HG03565 (cell line): ENCODE results near the gene IGF2.
"Not testable (repeated sequence)": the region's sequence is repeated elsewhere in the genome, so short reads cannot be mapped to it uniquely, and the experiment has no call there.

Source experiments
- ATAC-seq: cut with Tn5 transposase; IDR thresholded peaks from one replicate; pipeline ENCODE4 v1.9.1; 2021; ENCODE audit warnings: mild to moderate bottlenecking, moderate library complexity; ENCODE audit not compliant: unreplicated experiment

The IGF2 gene

GRCh38 chr11:2124736-2125484 is 14.3 kb downstream of the IGF2 start:
- not testable (repeated sequence) for ATAC-seq

DNA sequence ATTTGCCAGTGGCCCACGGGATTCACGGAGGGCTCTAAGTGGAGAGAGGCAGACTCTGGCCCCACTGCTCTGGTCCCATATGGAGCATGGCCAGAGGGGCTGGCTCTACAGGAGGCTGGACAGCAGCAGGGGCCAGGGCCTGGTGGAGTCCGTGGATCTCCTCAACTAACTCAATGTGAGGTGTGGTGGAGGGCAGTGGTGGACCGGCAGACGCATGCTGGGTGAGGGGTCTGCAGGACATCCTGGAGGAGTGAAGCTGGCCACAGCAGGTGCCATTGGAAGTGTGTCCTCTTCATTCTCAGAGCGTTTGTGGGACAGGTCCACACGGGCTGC is 15.6 kb downstream of the IGF2 start:
- no peak for ATAC-seq

DNA sequence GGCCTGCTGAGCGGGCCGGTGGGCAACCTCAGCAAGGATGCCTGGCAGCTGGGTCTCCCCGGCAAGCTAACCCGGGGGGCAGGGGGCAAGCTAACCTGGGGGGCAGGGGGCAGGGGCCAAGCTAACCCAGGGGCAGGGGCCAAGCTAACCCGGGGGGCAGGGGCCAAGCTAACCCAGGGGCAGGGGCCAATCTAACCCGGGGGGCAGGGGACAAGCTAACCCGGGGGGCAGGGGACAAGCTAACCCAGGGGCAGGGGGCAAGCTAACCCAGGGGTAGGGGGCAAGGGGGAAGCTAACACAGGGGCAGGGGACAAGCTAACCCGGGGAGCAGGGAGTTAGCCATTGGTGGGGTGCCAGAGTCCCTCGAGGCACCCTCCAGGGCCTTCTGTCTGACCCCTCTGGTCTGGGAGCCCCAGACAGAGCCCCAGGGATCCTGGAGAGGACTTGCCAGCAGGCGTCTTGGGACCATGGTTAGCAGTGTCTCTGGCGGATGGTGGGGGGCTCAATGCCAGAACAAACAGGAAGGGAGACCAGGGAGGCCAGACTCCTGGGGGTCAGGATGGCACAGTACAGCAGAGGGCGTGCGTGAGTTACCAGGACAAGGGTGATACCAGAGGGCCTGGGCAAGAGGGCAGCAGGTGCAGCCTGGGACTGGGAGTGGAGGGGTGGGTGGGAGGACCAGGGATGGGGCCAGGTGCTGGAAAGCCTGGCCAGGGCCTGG is 16.1 kb downstream of the IGF2 start:
- ATAC-seq: no peak

- ATAC-seq: no peak
Measured at GRCh38 chr11:2122222-2122906, 16.8 kb downstream of the IGF2 start.

DNA sequence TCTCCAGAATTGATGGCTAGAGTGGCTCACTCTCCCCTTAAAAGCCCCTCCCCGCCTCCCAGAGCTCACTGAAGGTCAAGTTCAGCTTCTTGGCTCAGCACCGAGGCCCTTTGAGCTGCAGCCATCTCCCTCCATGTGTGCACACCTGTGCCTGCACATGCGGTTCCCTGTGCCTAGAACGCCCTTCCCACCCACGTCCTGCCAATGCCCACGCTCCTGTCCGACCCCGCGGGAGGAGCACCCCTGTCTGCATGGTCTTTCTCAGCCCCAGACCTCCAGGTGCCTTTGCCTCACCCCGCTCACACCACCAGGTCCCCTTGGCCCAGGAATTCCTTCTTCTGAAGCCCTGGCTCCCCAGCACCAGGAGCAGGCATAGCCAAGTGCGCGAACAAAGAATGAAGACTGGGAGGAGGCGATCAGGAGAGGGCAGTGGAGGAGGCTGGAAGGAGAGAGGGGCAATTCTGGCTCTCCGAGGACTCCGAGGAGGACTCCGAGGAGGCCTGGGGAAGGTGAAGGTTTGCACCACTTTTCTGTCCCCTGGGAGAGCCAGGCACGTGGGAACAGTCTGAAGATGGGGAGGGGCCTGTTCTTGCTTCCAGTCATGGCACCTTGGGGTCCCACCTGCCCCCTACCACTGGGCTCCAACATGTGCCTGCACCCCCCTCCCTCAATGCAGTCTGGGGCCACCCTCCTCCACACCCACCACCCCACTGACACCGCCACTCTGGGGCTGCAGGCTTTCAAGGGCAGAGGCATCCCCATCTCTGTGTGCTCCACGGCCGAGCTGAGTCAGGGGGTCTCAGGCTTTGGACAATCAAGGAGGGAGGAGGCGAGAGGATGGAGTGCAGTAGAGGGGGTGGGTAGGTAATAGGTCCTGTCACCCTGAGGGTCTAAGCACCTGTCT is 17.7 kb downstream of the IGF2 start:
- ATAC-seq: no peak

GRCh38 chr11:2120359-2121100 is 18.7 kb downstream of the IGF2 start:
- no peak for ATAC-seq

DNA sequence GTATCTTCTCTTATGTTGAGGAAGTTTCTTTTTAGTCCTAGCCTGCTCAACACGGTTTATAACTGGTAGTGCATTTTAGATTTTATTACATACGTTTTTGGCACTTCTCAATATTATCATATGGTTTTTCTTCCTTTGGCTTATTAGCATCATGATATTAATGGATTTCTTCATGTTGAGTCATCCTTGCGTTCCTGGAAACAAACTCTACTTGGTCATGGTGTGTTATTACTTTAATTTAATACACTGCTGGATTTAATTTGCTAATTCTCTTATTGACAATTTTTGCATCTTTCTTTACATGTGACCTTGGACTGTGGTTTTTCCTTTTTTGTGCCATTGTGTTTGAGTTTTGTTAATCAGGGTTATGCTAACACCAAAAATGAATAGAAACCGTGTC is 20.5 kb downstream of the IGF2 start:
- no peak for ATAC-seq

DNA sequence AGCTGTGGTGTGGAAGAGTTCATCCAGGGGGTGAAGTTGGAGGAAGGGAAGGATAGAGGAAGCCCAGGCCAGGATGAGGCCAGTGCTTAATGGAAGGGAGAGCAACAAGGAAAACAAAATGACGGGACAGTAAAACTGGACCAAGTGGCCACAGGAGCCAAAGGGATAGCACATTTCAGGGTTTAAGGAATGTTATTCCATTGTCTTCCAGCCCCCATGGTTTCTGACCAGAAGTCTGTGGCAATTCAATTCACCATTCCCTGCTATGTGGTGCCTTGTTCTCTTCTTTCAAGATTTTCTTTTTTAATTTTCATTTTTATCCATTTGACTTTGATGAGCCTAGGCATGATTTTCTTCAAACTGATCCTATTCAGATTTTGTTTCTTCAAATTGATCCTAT is 22.5 kb downstream of the IGF2 start:
- ATAC-seq: no peak

- ATAC-seq: no peak
Measured at GRCh38 chr11:2115308-2115707, 23.9 kb downstream of the IGF2 start.

DNA sequence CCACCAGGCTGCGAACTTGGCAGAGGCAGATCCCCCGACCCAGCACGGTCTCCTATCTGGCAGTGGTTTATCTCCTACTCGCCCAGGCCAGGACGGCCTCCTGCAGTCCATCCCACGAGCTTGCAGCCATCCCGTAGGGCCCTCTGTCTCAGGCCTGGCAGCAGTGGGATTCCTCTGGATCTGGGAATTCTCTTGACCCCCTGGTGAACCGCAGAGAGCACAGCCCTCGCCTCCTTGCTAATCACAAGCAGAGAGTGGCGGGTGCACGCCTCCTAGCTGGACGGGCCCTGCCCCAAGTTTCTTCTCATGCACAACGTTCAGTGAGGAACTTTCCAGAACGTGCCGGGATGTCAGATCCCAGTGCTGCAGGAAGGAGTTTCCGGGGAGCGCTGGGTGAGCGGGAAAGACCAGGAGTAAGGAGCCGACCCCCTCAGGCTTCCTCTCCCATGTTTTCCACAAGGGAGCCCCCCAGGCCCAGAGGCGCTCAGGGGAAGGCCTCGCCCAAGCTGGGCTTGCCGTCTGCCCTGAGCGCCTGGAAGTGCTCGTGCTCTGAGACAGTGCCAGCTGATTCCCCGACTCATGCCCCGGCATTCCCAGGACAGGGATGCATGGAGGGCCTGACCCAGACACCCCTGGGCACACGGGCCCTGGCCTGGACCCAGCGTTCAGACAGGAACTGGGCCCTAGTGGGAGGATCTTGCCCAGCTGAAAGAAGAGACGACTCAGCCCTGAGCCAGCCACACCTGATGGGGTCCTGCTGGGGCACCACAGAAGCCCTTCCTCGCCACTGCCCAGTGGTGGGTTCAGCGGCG is 24.6 kb downstream of the IGF2 start:
- ATAC-seq: no peak

DNA sequence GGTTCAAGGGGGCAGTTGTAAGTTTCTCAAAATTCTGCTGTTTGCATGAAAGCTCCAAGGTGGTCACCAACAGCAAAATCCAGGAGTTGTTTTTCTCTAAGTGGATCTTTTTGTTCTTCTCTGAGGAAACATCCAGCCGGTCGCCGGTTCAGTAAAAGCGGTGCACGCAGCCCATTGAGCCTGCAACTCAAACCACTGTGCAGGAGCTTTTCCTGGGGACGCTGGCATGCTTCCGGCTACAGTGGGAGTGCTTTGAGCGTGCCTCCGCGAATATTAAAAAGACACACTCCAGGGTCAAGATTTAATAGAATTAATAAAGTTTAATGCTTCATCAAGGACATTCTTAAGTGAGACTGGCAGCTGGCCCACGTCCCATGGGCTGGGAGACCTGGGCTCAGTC is 25.4 kb downstream of the IGF2 start:
- ATAC-seq: no peak

GRCh38 chr11:2110521-2110920 is 28.7 kb downstream of the IGF2 start:
- ATAC-seq: no peak

GRCh38 chr11:2109541-2110019 is 29.6 kb downstream of the IGF2 start:
- ATAC-seq: no peak

- ATAC-seq: no peak
Measured at GRCh38 chr11:2108675-2109491, 30.3 kb downstream of the IGF2 start.

DNA sequence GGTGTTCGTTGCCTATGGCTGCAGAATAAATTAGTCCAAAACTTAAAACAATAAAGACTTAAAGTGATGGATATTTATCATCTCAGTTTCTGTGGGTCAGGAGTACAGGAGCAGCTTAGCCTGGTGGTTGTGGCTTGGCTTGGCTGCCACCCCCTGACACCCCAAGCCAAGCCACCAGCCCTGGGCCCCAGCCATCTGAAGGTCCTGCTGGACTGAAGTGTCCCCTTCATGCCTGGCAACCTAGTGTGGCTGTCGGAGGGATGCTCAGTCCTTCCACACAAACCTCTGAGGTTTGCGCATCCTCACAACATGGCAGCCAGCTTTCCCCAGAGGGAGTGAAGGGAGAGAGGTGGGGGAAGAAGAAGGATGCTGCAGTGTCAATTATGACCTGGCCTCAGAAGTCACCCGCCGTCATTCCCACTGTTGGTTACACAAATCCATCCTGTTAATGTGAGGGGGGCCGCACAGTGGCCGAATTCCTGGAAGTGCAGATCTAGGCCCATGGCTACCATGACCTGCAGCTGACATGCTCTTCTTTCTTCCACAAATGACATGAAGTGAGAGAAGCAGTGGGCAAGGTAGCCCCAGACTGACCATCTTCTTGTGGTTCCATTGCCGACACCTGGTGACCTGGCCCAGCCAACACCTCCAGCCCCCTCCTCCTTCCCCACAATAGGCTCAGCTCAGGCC is 31.1 kb downstream of the IGF2 start:
- ATAC-seq: no peak

- ATAC-seq: no peak
Measured at GRCh38 chr11:2107521-2107920, 31.7 kb downstream of the IGF2 start.

- no peak for ATAC-seq
Measured at GRCh38 chr11:2106583-2107209, 32.5 kb downstream of the IGF2 start.
